Stimulated activated CD8-positive, alpha-beta memory T cell treated with anti-CD3 and anti-CD28 coated beads, Interleukin-15, amount 100 ng/mL, for 1 hour (primary cell): Measurements from ENCODE around the gene RABL6.
"Not testable (repeated sequence)": the region's sequence is repeated elsewhere in the genome, so short reads cannot be mapped to it uniquely, and the experiment has no call there.

Experiments used
- DNase-seq: peaks from one replicate; pipeline ENCODE4 v3.0.0-alpha.2; 2020; ENCODE audit warnings: low read depth

RABL6 gene, protein sequence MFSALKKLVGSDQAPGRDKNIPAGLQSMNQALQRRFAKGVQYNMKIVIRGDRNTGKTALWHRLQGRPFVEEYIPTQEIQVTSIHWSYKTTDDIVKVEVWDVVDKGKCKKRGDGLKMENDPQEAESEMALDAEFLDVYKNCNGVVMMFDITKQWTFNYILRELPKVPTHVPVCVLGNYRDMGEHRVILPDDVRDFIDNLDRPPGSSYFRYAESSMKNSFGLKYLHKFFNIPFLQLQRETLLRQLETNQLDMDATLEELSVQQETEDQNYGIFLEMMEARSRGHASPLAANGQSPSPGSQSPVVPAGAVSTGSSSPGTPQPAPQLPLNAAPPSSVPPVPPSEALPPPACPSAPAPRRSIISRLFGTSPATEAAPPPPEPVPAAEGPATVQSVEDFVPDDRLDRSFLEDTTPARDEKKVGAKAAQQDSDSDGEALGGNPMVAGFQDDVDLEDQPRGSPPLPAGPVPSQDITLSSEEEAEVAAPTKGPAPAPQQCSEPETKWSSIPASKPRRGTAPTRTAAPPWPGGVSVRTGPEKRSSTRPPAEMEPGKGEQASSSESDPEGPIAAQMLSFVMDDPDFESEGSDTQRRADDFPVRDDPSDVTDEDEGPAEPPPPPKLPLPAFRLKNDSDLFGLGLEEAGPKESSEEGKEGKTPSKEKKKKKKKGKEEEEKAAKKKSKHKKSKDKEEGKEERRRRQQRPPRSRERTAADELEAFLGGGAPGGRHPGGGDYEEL

GRCh38 chr9:136807281-136808074 is at the start of gene RABL6:
Gene RABL6 (plus strand): TSS chr9:136807948. CDS start chr9:136808197, 249 bp downstream.
- DNase-seq = peak; percentile 53

GRCh38 chr9:136759001-136759400 is 48.7 kb upstream of the RABL6 start:
- no peak for DNase-seq

GRCh38 chr9:136759436-136760325 is 48.1 kb upstream of the RABL6 start:
- no peak for DNase-seq

DNA sequence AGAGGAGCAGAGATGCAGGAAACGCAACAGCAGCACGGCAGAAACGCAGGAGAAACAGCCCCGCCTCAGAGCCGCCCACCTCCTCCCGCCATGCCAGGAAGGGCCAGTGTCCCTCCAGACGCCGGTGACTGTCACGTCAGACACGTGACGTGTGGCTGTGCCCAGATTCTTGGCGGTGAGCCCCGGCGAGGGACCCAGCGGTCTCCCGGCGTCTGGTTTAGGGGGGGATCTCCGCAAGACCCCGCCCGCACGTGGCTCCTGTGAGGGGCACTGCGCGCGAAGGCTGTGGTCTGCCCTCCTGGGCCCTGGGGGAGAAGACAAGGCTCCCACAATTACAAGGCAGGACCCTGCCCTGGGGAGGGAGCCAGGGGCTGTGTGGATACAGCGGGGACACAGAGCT is 47.3 kb upstream of the RABL6 start:
- no peak for DNase-seq

DNA sequence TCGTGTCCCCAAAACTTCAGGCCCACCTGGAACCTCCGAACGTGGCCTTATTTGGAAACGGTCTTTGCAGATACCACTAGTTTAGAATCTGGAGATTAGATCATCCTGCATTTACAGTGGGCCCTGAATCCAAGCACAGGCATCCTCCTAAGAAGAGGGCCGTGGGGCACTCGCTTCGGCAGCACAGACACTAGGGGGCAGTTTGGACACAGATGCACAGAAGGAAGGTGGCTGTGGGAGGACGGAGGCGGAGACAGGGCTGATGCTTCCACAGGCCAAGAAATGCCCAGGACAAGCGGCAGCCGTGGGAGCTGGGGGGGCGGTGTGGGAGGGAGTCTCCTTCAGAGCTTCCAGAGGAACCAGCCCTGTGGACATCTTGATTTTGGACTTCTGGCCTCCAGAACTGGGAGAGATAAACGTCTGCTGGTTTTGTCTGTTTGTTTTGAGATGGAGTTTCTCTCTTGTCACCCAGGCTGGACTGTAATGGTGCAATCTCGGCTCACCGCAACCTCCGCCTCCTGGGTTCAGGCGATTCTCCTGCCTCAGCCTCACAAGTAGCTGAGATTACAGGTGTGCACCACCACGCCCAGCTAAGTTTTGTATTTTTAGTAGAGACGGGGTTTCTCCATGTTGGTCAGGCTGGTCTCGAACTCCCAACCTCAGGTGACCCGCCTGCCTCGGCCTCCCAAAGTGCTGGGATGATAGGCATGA is 46.8 kb upstream of the RABL6 start:
- not testable (repeated sequence) for DNase-seq

DNA sequence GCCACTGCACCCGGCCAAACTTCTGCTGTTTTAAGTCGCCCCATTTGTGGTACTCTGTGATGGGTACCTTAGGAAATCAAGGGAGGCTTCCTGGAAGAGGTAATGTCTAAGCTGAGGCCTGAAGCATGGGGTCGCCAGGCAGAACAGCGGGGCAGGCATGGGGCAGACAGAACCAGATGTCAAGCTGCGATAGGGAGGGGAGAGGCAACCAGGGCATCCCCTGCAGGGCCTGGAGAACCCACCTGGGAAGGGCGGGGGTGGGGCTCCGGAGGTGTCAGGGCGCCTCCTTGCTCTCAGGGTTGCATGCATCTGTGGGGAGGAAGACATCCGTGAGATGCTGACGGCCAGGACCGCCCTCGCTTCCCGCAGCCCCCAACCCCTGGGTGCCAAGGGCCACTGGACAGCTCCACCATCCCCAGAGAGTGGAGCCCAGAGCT is 46.2 kb upstream of the RABL6 start:
- DNase-seq = no peak

DNA sequence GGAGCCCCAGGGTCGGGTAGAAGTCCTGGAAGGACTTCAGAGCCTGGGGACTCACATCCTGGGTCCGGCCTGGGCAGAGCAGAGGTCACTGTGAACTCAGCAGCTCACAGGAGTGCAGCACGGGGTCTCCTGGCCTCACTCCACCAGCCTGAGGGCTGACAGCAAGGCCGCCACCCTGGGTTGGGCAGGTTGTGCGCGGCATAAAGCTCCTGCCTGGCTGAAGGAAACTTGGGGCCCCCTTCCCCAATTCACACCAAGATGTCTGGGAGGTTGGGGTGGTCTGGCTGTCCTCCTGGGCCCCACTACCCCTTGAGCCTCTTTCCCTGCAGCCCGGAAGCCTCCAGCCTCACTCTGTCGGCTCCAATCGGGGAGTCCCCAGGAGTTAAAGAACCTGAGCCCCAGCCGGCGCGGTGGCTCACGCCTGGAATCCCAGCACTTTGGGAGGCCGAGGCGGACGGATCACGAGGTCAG is 45.5 kb upstream of the RABL6 start:
- DNase-seq = no peak

DNA sequence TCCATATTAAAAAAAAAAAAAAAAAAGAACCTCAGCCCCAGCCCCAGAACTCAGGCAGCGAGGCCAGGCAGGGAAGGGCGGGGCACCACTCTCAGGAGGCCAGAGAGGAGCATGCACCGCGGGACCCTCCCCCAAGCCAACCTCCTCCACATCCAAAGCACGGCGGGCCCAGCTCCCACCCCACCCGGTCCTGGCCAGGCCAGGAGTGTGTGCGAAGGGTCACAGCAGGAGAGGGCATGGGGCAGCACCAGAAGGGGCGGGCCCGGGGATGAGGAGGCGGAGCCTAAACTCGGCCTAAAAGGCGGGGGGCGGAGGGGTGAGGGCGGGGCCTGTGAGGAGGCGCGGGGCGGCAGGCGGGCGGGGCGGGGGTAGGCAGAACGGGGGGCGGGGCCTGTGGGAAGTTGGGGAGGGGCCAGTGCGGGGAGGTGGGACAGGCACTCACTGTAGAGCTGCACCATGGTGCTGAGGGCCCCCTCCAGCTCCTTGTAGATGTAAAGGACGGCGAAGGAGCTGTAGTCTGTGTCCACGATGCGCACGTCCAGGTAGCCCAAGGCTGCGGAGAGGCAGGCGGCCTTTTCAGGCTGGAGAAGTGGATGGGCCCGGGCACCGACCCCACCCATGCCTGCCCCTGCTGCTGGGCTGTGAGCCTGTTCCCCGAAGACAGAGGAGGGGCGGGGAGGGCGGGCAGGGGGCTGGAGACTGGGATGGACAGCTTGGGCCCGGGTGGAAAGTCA is 44.7 kb upstream of the RABL6 start:
- no peak for DNase-seq

DNA sequence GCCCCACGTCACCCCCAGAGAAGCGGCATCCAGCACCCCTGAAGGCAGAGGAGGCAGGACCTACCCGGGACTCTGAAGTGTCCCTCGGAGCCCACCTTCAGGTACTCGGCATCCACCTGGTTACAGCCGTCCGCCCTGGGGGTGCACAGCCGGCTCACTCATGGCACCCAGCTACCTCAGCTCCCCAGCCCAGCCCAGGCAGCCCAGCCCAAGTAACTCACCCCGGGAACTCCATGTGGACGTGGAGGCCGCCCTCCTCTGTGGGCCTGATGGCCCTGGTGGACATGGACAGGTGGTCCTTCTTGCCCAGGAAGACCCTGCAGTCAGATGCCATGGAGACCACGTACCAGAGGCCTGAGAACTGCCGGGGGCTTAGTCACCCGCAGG is 44.1 kb upstream of the RABL6 start:
- DNase-seq = no peak

DNA sequence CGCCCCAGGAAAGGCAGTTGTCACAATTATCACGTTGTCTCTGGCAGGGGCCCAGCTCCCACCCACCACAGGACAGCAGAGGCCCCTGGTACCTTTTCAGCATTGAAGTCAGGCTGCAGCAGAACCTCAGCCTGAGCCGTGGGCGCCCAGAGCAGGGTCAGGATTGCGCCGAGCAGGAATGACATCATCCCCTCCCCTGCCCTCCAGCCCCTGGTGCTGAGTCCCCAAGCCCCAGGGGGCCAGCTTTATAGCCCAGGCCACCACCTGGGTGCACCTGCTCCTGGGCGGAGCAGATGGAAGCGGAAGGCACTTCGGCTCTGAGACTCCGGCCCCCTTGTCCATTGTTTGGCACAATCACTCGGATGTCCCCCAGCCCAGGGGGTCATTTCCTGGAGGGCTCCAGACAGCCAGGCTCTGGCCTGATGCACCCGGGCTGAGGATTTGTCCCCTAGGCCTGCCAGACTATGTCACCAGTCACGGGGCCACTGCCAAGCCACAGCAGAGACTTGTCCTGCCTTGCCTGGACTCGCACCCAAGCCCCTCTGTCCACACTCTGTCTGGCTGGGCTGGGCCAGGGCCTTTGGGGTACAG is 43.4 kb upstream of the RABL6 start, which contains the start of gene LCN15:
Gene LCN15 (minus strand): TSS at position 218 of the 591 bp plus-strand sequence. CDS start 30 bp downstream, at position 188.
- no peak for DNase-seq

DNA sequence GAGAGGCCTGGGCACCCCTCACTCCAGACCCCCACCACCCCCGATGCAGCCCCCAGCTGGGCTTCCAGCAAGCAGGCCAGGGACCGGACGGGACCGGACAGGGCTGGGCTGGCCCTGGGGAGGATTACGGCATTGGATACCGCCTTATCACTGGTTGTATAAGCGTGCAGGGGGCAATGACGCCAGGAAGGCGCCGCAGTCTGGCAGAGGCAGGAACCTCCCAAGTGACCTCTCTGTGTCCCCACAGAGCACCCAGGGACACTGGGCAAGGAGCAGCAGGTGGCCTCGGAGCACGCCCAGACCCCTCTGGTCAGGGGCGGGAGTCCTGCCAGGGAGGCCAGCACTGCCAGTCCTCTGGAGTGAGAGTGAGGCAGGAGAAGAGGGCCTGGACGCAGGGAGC is 42.7 kb upstream of the RABL6 start:
- no peak for DNase-seq

DNA sequence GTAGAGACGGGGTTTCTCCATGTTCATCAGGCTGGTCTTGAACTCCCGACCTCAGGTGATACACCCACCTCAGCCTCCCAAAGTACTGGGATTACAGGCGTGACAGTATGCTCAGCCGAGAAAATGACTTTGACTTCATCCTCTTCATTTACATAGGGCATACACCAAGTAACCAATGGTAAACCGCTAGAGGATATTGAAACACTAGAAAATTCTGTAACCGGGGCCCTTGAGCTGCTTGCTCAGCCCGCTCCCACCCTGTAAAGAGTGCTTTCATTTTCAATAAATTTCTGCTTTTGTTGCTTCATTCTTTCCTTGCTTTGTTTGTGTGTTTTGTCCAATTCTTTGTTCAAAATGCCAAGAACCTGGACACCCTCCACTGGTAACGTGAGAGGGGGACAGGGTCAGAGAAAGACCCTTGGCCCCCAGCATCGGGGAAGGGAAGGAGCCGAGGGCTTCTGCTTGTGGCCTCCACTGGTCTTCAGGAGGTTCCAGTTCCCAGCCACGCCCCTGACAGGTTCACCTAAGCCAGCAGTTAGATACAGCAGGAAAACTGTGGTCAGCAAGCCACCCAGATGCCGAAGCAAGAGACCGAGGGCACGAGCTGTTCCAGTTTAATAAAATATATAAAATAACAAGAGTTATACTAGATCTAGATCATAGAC is 41.9 kb upstream of the RABL6 start:
- not testable (repeated sequence) for DNase-seq

DNA sequence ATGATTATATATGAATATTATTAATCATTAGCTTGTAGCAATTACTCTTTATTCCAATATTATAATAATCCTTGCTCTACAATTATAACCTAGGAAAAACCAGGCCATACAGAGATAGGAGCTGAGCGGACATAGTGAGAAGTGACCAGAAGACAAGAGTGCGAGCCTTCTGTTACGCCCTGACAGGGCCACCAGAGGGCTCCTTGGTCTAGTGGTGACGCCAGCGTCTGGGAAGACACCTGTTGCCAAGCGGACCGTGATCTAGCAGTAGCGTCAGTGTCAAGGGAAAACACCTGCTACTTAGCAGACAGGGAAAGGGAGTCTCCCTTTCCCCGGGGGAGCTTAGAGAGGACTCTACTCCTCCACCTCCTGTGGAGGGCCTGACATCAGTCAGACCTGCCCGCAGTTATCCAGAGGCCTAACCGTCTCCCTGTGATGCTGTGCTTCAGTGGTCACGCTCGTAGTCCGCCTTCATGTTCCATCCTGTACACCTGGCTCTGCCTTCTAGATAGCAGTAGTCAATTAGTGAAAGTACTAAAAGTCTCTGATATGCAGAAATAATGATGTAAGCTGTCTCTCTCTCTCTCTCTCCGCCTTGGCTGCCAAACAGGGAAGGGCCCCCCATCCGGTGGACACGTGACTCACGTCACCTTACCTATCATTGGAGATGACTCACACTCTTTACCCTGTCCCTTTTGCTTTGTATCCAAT is 41.2 kb upstream of the RABL6 start:
- DNase-seq = not testable (repeated sequence)

GRCh38 chr9:136769710-136770191 is 38.0 kb upstream of the RABL6 start:
- no peak for DNase-seq

DNA sequence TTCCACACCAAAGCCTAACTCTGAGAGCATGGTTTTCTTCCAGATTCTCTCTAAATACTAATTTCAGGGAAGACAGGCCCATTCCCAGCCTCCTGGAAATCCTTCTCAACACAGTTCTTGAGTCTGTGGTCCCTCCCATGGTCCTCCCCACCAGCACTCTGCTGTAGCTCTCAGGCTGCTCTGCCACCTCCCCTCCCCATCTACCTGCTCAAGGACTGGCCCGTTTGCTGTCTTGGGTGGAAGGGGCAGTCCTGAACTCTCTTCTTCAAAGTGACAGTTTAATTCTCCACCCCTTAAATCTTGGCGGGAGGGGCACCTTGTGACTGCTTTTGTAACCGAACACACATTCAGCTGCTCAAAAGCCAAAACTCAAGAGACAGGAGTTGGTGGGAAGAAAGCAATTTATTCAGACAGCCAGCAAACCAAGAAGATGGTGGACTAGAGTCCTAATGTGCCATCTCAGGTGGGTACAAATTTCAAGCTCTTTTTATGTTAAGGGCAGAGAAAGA is 35.8 kb upstream of the RABL6 start:
- DNase-seq = no peak

GRCh38 chr9:136773386-136774044 is 34.2 kb upstream of the RABL6 start:
- no peak for DNase-seq

DNA sequence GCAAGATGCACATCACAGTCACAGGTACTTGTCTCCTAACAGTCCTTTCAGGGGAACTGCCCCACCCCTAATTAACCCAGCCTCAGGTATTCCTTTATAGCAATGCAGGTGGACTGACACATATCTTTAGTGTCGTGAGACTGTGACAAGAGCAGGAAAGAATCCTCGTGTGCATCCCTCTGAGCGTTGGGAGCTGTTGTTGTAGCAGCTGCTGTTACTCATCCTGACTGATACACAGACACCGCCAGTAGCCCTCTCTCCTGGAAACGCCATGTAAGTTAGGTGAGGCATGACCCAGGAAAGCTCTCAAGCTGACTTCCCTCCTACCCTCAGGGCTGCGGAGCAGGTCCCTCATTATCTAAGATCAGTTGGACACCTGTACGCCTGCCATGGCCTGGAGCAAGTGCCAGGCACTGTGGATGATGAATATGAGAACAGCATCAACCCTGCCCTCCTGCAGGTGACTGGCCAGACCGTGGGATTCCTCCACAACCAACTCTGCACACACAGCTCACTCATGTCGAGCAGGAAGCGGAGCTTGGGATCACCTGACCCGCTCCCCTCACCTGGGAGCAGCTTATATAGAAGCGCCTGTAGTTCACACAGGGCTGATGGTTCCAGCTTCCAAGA is 33.2 kb upstream of the RABL6 start:
- DNase-seq = no peak
